ENCODE data around the gene FAM107A. TPM values are rescaled to one million over a fixed set of nuclear protein-coding genes. Genes with fewer than 3 reads are reported as not detected.

Gene FAM107A
- total and polyA plus RNA-seq, 9 of the 15 experiments (the other 6 are each of a cell fraction or from before 2014, with no cell fraction given): 0.07 TPM; not detected in 8

- TF ChIP-seq HBP1 (CRISPR knock-in tag; IDR thresholded peaks at IDR 0.05) (no peak), NCOA2 (IDR thresholded peaks at IDR 0.05; ENCODE audit: partially characterized antibody in 2 of 2) (no peak), COPS2 (conservative IDR thresholded peaks at IDR 0.05) (no peak), AFF4 (CRISPR knock-in tag; IDR thresholded peaks at IDR 0.05) (no peak)
- TF ChIP-seq, protein P1, sequence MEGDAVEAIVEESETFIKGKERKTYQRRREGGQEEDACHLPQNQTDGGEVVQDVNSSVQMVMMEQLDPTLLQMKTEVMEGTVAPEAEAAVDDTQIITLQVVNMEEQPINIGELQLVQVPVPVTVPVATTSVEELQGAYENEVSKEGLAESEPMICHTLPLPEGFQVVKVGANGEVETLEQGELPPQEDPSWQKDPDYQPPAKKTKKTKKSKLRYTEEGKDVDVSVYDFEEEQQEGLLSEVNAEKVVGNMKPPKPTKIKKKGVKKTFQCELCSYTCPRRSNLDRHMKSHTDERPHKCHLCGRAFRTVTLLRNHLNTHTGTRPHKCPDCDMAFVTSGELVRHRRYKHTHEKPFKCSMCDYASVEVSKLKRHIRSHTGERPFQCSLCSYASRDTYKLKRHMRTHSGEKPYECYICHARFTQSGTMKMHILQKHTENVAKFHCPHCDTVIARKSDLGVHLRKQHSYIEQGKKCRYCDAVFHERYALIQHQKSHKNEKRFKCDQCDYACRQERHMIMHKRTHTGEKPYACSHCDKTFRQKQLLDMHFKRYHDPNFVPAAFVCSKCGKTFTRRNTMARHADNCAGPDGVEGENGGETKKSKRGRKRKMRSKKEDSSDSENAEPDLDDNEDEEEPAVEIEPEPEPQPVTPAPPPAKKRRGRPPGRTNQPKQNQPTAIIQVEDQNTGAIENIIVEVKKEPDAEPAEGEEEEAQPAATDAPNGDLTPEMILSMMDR (IDR thresholded peaks at IDR 0.05 in 2 of 3, conservative IDR thresholded peaks at IDR 0.05 in 1 of 3; ENCODE audit: insufficient read depth in 2 of 3, low read depth in 1 of 3, low read length in 3 of 3): peak; percentile 64 to 71 (median 66)
Observed at GRCh38 chr3:58529516-58530353, 47.5 kb downstream of the FAM107A start (continued).
